BJ (cell line): ENCODE data around the gene BCL2. TPM values are rescaled to one million over a fixed set of nuclear protein-coding genes. Genes with fewer than 3 reads are reported as not detected.

Source experiments
- CTCF ChIA-PET: fragments of 350-600 bp; formaldehyde crosslinking; extraction: SDS; loops from one replicate; lab custom pipeline; 2021; ENCODE audit warnings: antibody characterized with exemption, inconsistent platforms; lab: Yijun Ruan, JAX
- POLR2A ChIA-PET: fragments of 300-600 bp; sonication (Branson Sonifier 250); formaldehyde crosslinking; extraction: SDS; loops from one replicate; lab custom pipeline; 2021; ENCODE audit warnings: antibody characterized with exemption; lab: Charles Lee
- DNase-seq: peaks from one replicate; pipeline ENCODE4 v3.0.0-alpha.2; 2011; ENCODE audit warnings: low read depth
- H3K27me3 ChIP-seq: 2 replicates; pipeline ENCODE4 v1.6.0; 2011; ENCODE audit warnings: low read length; ENCODE audit not compliant: control insufficient read depth, insufficient read depth
- H3K36me3 ChIP-seq: 2 replicates; pipeline ENCODE4 v1.5.1; 2011; ENCODE audit warnings: low read length; ENCODE audit not compliant: control insufficient read depth, insufficient read depth
- H3K4me3 ChIP-seq: 2 replicates; pipeline ENCODE4 v1.5.1; 2011; ENCODE audit warnings: low read depth, mild to moderate bottlenecking, control low read depth, low read length
- polyA plus RNA-seq: library from polyadenylated mRNA; depleted of rRNA; stranded (reverse); fragments of >200 nt; gene quantifications from 2 replicates; pipeline ENCODE4 v1.2.3, GENCODE V29; 2011
- TF ChIP-seq, protein P1 (sequence below): IDR thresholded peaks from 2 replicates; pipeline ENCODE4 v1.5.1; 2011; ENCODE audit warnings: low read depth, mild to moderate bottlenecking, control low read depth, inconsistent platforms, low read length, moderate library complexity; ENCODE audit not compliant: insufficient read depth

Gene BCL2
- polyA plus RNA-seq, 1 experiment, result 0.15 TPM

DNA sequence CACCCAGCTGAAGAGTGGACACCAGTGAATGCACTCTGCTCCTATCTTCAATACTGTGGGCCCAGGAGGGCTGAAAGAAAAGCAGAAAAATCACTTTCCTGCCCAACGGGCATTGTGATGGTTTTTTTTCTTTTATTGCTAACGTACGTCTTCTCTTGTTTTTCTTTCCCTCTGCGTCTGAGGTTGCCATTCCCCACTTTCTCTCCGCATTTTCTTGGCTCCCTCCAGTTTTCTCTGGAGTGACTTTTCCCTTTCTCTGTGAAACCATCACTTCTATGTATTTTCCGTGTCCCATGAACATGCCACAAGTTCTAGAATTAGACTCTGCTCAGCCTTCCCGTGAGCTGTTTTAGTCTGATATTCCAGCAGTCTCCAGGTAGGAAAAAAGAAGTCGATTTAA, 169.2 kb downstream of the BCL2 start:
- no peak for DNase-seq
- CTCF ChIA-PET, result interaction anchor here (1.2 kb wide), 1 partner anchor 11 kb away, joined by 3 read pairs; no protein-coding TSS in a partner anchor
- peaks cover 3% of the 10 kb centered on the region; the same call in 1 of the 2 replicates for H3K27me3 ChIP-seq
- no peak overlapping the region for H3K4me3 ChIP-seq
- no peaks in the 10 kb centered on the region for H3K36me3 ChIP-seq
- POLR2A ChIA-PET, result no interaction called here
- TF ChIP-seq, protein P1, sequence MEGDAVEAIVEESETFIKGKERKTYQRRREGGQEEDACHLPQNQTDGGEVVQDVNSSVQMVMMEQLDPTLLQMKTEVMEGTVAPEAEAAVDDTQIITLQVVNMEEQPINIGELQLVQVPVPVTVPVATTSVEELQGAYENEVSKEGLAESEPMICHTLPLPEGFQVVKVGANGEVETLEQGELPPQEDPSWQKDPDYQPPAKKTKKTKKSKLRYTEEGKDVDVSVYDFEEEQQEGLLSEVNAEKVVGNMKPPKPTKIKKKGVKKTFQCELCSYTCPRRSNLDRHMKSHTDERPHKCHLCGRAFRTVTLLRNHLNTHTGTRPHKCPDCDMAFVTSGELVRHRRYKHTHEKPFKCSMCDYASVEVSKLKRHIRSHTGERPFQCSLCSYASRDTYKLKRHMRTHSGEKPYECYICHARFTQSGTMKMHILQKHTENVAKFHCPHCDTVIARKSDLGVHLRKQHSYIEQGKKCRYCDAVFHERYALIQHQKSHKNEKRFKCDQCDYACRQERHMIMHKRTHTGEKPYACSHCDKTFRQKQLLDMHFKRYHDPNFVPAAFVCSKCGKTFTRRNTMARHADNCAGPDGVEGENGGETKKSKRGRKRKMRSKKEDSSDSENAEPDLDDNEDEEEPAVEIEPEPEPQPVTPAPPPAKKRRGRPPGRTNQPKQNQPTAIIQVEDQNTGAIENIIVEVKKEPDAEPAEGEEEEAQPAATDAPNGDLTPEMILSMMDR, result no peak

DNA sequence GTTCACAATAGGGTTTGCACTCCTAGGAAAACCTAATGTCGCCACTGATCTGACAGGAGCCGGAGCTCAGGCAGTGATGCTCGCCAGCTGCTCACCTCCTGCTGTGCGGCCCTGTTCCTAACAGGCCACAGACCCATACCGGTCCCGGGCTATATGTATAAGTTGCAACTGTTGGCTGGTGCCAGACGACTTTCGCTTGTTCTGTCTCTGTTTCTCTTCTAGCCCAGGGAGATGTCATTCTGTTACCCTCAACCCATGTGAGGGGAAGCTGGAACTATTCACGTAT, 170.3 kb downstream of the BCL2 start:
- no peak for DNase-seq
- ChIA-PET POLR2A (no interaction called here), CTCF (interaction anchor here (0.9 kb wide), 1 partner anchor 13 kb away, joined by 3 read pairs; no protein-coding TSS in a partner anchor)
- Histone ChIP-seq H3K27me3 (peaks cover 3% of the 10 kb centered on the region; the same call in 1 of the 2 replicates), H3K36me3 (no peaks in the 10 kb centered on the region), H3K4me3 (no peak overlapping the region)
- TF ChIP-seq, protein P1, result no peak

DNA sequence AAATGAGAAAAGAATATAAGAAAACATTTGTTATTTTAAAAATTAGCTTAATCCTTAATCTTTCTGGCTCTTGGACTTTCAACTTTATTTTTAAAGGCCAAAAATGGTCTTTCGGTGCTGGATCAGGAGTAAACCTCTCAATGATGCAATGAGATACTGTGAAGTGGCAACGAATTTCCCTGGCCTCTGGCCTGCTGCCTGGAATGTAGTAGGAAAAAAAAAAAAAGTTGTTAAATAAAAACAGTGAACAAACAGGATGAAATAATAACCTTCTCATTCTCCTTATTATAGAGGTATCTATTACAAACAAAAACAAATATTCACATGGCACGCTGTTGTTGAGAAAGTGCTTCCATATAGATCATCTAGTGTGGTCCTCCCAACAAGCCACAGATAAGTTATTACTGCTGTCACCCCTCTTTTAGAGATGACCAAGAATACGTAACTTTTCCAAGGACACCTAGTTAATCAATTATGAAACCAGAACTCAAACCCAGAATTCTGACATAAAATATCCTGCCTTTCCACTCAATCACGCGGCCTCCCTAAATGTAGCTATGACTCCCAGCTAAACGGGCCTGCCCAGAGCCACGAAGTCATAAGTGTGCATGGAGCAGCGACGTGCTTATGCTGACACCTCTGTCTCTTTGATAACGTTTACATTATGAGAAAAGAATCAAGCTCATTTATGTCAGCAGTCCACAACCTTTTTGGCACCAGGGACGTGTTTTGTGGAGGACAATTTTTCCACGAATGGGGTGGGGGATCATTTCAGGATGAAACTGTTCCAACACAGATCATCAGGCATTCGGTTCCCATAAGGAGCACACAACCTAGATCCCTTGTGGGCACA, 170.9 kb downstream of the BCL2 start:
- ChIA-PET POLR2A (no interaction called here), CTCF (interaction anchor here (0.7 to 2.2 kb wide), 3 partner anchors 13 to 174 kb away, joined by 3 to 7 read pairs (median 3); no protein-coding TSS in a partner anchor)
- Histone ChIP-seq H3K36me3 (no peaks in the 10 kb centered on the region), H3K4me3 (no peak overlapping the region), H3K27me3 (peaks cover 3% of the 10 kb centered on the region; the same call in 1 of the 2 replicates)
- TF ChIP-seq, protein P1, result no peak
- DNase-seq, result peak; percentile 44

DNA sequence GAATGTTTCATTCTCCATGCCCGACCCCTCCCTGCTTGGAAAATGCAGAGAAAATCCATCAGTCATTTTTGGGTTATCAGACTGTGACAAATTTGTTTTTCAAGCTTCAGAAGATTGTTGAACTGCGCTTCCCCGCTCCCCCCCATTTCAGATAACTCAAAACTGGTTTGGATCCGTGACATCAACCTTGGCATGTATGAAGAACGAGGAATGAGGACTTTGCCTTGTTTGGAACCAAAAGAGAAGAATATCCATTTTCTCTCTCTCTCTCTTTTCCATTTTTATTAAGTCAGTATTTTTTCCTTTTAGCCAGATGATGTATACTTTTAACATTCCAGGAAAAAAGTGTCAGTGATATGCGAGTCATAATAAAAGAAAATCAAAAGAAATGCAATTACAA, 171.6 kb downstream of the BCL2 start:
- no peaks in the 10 kb centered on the region for H3K36me3 ChIP-seq
- CTCF ChIA-PET, result interaction anchor here (2.2 kb wide), 1 partner anchor 175 kb away, joined by 7 read pairs; no protein-coding TSS in a partner anchor
- TF ChIP-seq, protein P1, result no peak
- peaks cover 6% of the 10 kb centered on the region; the same call in 1 of the 2 replicates for H3K27me3 ChIP-seq
- no peak for DNase-seq
- no peak overlapping the region for H3K4me3 ChIP-seq
- POLR2A ChIA-PET, result no interaction called here

DNA sequence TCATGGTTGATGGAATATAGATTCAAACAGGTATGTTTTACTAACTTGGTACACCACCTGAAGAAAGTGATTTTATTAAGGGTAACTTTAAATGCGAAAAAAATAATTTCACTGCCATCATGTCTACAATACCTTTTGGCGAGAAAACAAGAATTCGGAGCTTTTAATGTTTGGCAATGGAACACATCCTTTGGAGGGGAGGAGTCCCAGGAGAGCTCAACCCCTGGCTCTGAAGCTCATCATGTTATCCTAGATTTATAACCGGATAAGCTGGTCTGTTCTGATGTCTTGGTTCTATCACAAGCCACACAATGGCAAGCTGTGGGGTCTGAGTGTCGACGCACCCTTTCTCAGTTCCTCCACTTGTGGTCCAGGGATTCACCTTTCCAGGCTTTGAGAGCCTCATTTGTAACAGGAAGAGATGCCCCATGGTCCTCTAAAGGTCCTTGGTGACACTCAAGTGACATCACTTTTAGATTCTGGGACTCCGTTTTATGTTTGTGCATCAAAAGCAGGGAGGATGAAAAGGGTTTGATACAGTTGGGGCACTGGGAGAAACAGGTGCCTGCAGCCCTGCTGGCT, 172.7 kb downstream of the BCL2 start:
- H3K36me3 ChIP-seq, result no peaks in the 10 kb centered on the region
- ChIA-PET POLR2A (no interaction called here), CTCF (interaction anchor here (2.2 to 6.8 kb wide), 2 partner anchors 15 to 176 kb away, joined by 7 to 35 read pairs; no protein-coding TSS in a partner anchor)
- no peak overlapping the region for H3K4me3 ChIP-seq
- peaks cover 9% of the 10 kb centered on the region for H3K27me3 ChIP-seq
- TF ChIP-seq, protein P1, result no peak
- DNase-seq, result no peak
